ENCODE data around the gene PDE11A. TPM values are rescaled to one million over a fixed set of nuclear protein-coding genes. Genes with fewer than 3 reads are reported as not detected.

PDE11A gene
- polyA plus RNA-seq, 1 experiment = 0.53 TPM

DNA sequence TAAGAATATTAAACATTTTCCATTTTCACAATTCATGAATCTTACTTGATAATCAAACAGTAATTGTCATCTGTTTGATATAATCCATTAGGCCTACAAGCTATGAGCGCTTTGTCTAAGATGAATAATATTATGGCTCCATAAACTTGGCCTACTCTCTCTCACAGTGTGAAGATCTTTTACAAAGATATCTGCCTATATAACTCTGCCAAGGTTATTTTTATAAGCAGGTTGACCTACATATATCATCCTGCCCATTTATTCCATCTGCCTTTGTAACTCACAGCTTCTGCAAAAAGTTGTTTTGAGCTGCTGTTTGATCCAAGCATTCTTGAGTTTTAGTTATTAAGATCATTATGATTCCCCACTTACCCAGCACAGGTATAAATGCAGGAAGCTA is 158.3 kb downstream of the PDE11A start:
- Histone ChIP-seq H3K36me3 (ENCODE audit: control insufficient read depth, insufficient read depth, low read length) (no peaks in the 10 kb centered on the region), H3K27me3 (ENCODE audit: control insufficient read depth, insufficient read depth, low read length) (no peaks in the 10 kb centered on the region), H3K4me3 (ENCODE audit: low read depth, low read length) (no peak overlapping the region)
- POLR2A ChIA-PET = no interaction called here
- DNase-seq (ENCODE audit: low read depth) = no peak
- TF ChIP-seq, protein P1, sequence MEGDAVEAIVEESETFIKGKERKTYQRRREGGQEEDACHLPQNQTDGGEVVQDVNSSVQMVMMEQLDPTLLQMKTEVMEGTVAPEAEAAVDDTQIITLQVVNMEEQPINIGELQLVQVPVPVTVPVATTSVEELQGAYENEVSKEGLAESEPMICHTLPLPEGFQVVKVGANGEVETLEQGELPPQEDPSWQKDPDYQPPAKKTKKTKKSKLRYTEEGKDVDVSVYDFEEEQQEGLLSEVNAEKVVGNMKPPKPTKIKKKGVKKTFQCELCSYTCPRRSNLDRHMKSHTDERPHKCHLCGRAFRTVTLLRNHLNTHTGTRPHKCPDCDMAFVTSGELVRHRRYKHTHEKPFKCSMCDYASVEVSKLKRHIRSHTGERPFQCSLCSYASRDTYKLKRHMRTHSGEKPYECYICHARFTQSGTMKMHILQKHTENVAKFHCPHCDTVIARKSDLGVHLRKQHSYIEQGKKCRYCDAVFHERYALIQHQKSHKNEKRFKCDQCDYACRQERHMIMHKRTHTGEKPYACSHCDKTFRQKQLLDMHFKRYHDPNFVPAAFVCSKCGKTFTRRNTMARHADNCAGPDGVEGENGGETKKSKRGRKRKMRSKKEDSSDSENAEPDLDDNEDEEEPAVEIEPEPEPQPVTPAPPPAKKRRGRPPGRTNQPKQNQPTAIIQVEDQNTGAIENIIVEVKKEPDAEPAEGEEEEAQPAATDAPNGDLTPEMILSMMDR (IDR thresholded peaks at IDR 0.05; ENCODE audit: insufficient read depth, low read depth, low read length) = no peak
- CTCF ChIA-PET = interaction anchor here (0.8 kb wide), 1 partner anchor 9 kb away, joined by 3 read pairs; no protein-coding TSS in a partner anchor

DNA sequence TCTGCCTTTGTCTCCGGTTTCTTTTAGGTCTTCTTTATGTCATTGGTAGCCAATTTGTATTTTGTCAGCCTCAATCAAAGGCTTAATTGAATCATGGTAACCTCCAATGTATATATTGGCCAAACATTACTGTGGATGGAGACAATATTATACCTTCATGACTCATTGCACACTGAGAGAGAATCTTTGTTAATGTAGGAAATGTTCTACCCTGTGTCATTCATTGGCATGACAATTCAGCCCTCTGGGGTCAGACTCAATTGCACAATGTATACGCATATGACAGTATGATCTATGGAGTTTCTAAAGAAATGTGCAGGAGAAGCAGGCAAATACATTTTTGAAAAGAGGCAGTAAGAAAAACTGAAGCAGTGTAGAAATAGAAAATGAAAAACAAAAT is 162.6 kb downstream of the PDE11A start:
- TF ChIP-seq, protein P1 (IDR thresholded peaks at IDR 0.05; ENCODE audit: insufficient read depth, low read depth, low read length) = no peak
- no peaks in the 10 kb centered on the region for H3K36me3 ChIP-seq (ENCODE audit: control insufficient read depth, insufficient read depth, low read length)
- no peak overlapping the region for H3K4me3 ChIP-seq (ENCODE audit: low read depth, low read length)
- CTCF ChIA-PET = no interaction called here
- POLR2A ChIA-PET = no interaction called here
- H3K27me3 ChIP-seq (ENCODE audit: control insufficient read depth, insufficient read depth, low read length) = no peaks in the 10 kb centered on the region
- no peak for DNase-seq (ENCODE audit: low read depth)

DNA sequence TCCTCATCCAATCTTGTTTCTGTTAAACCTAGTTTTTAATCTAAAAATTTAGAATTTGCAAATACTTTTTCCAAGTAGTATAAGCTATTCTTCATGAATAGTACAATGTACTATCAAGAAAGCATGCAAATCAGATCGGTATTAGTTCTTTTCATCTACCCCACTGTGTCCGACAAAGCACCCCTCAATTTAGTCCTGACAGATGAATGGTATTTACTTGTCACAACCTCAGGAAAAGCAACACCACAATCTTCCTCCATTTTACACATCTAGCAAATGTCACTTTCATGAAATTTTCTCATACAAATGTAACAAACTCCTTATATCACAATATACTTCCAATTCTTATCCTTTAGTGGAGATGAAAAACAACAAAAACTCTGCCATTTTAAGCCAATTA is 163.8 kb downstream of the PDE11A start:
- ChIA-PET POLR2A (no interaction called here), CTCF (no interaction called here)

DNA sequence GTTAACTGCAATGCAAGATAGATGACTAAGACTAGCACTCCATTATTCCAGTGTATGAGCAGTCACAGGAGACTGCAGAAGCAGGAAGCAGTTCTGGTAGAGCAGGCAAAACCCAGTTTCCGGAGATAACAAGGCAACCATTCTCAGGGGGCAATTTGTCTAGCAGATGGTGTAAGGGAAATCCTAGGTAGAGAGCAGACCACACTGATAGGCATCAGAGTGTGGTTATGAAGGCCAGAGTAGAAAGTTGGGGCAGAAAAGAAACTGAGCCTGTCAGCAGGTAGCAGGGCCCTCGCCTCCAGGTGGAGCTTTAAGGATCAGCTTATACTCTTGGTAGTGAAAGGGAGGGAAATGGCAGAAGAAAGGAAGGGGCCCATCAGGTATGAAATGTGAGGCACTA is 164.4 kb downstream of the PDE11A start:
- POLR2A ChIA-PET = no interaction called here
- H3K27me3 ChIP-seq (ENCODE audit: control insufficient read depth, insufficient read depth, low read length) = no peaks in the 10 kb centered on the region
- no peaks in the 10 kb centered on the region for H3K36me3 ChIP-seq (ENCODE audit: control insufficient read depth, insufficient read depth, low read length)
- CTCF ChIA-PET = no interaction called here
- no peak for DNase-seq (ENCODE audit: low read depth)
- H3K4me3 ChIP-seq (ENCODE audit: low read depth, low read length) = no peak overlapping the region
- TF ChIP-seq, protein P1 (IDR thresholded peaks at IDR 0.05; ENCODE audit: insufficient read depth, low read depth, low read length) = no peak

More for the DNA sequence above, 163.8 kb downstream of the PDE11A start:
- Histone ChIP-seq H3K27me3 (ENCODE audit: control insufficient read depth, insufficient read depth, low read length) (no peaks in the 10 kb centered on the region), H3K36me3 (ENCODE audit: control insufficient read depth, insufficient read depth, low read length) (no peaks in the 10 kb centered on the region), H3K4me3 (ENCODE audit: low read depth, low read length) (no peak overlapping the region)
- DNase-seq (ENCODE audit: low read depth) = no peak
- TF ChIP-seq, protein P1 (IDR thresholded peaks at IDR 0.05; ENCODE audit: insufficient read depth, low read depth, low read length) = no peak

DNA sequence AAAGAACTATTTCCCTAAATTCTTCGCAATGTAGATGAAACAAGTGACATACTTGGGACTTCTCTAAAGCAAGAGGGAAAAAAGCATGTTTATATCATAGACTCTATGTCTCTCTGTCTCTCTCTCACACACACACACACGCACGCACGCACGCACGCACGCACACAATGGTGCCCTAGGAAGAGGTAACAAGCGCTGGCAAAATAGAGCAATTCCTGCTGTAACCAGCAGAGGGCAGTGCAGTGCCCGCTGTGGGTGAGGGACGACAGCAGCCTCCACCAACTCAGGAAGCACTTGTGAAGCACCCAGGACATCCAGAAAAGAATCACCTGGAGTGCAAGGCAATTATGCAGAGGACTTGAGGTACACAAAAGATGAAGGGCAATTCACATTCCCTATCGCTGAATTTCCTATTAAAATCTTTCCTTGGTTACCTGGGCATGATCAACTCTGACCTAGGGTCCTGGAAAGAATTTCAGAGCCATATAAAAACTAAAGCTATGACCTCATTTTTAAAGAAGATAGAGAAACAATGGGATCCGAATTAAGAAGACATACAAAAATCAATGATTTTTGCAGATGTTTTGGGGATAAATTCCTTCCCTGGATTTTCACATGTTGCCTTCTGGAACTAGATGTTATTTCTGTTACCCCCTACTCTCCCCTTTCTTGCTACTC is 166.4 kb downstream of the PDE11A start:
- Histone ChIP-seq H3K4me3 (ENCODE audit: low read depth, low read length) (no peak overlapping the region), H3K27me3 (ENCODE audit: control insufficient read depth, insufficient read depth, low read length) (no peaks in the 10 kb centered on the region), H3K36me3 (ENCODE audit: control insufficient read depth, insufficient read depth, low read length) (no peaks in the 10 kb centered on the region)
- TF ChIP-seq, protein P1 (IDR thresholded peaks at IDR 0.05; ENCODE audit: insufficient read depth, low read depth, low read length) = peak; percentile 93
- POLR2A ChIA-PET = no interaction called here
- CTCF ChIA-PET = interaction anchor here (0.9 to 1.0 kb wide), 3 partner anchors 10 to 24 kb away, joined by 3 to 4 read pairs (median 4); no protein-coding TSS in a partner anchor
- DNase-seq (ENCODE audit: low read depth) = no peak

Measured in BJ (cell line).